Right lobe of liver (tissue), 4 donors: Measurements from ENCODE around the gene THOC7.

ENCODE experiments used
- POLR2A ChIP-seq: fragments of 450-650 bp; IDR thresholded peaks from one replicate; pipeline ENCODE4 v1.6.1; 2017; ENCODE audit warnings: antibody characterized with exemption, mild to moderate bottlenecking
- TF ChIP-seq, protein P1 (sequence below), 4 donors: fragments of 200-600 bp in 3 of 4; fragments of 450-650 bp in 1 of 4; IDR thresholded peaks; one replicate each; pipeline versions ENCODE4 v1.5.1 to v1.8.0; 2016 to 2022; ENCODE audit warnings: antibody characterized with exemption in 4 of 4, mild to moderate bottlenecking in 2 of 4
- donor health status: DM: no; HTN: no; CAD: no.
- donor health status: DM: no; HTN: no; CAD: no.
- donor health status: DM: no; HTN: yes; CAD: no.

DNA sequence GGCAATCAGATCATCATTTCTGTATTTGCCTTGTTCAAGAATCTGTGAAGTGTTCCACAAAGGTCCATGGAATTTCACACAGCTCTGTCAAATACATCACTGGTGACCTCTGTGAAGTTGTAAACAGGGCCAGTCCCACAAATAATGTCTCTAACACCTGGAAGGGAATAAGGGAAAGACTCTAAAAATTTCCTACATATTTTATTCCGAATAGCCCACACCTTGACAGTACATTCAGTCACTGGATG lies 44.5 kb downstream of the THOC7 start, which contains the start of gene C3orf49:
- TF ChIP-seq, protein P1, sequence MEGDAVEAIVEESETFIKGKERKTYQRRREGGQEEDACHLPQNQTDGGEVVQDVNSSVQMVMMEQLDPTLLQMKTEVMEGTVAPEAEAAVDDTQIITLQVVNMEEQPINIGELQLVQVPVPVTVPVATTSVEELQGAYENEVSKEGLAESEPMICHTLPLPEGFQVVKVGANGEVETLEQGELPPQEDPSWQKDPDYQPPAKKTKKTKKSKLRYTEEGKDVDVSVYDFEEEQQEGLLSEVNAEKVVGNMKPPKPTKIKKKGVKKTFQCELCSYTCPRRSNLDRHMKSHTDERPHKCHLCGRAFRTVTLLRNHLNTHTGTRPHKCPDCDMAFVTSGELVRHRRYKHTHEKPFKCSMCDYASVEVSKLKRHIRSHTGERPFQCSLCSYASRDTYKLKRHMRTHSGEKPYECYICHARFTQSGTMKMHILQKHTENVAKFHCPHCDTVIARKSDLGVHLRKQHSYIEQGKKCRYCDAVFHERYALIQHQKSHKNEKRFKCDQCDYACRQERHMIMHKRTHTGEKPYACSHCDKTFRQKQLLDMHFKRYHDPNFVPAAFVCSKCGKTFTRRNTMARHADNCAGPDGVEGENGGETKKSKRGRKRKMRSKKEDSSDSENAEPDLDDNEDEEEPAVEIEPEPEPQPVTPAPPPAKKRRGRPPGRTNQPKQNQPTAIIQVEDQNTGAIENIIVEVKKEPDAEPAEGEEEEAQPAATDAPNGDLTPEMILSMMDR (IDR thresholded peaks at IDR 0.05), result no peak
- no peak for TF ChIP-seq POLR2A
